Upper lobe of right lung (tissue), 1 donor: Measurements from ENCODE around the gene ARV1. TPM values are rescaled to one million over a fixed set of nuclear protein-coding genes. Genes with fewer than 3 reads are reported as not detected.
"Not testable (repeated sequence)": the region's sequence is repeated elsewhere in the genome, so short reads cannot be mapped to it uniquely, and the experiment has no call there.

Source experiments
- ATAC-seq: fragments of 200-7000 bp; cut with Tn5 transposase; one replicate; pipeline ENCODE4 v1.9.1; 2020; ENCODE audit warnings: mild to moderate bottlenecking, moderate library complexity
- DNase-seq: peaks from one replicate; pipeline ENCODE4 v3.0.0-alpha.2; 2020
- H3K27ac ChIP-seq: fragments of 200-600 bp; one replicate; pipeline ENCODE4 v1.8.0; 2022
- H3K27me3 ChIP-seq: fragments of 200-600 bp; one replicate; pipeline ENCODE4 v1.8.0; 2022; ENCODE audit warnings: mild to moderate bottlenecking
- H3K36me3 ChIP-seq: fragments of 200-600 bp; one replicate; pipeline ENCODE4 v1.8.0; 2022
- H3K4me1 ChIP-seq: fragments of 200-600 bp; one replicate; pipeline ENCODE4 v1.8.0; 2022
- H3K4me3 ChIP-seq: fragments of 200-600 bp; one replicate; pipeline ENCODE4 v1.8.0; 2022; ENCODE audit warnings: mild to moderate bottlenecking
- H3K9me3 ChIP-seq: fragments of 200-600 bp; one replicate; pipeline ENCODE4 v1.8.0; 2022
- intact Hi-C: fragments of 100-400 bp; cut with DNase I; formaldehyde crosslinking; loops from one replicate; pipeline ENCODE4 v1.11.0; 2022
- total RNA-seq: library from RNA; stranded (reverse); fragmentation: NEBNext Ultra II Directional; extraction: Animal tissue kit (Norgen Biotek cat#: 25700); gene quantifications from one replicate; pipeline ENCODE4 v1.2.1, GENCODE V29; 2021
- TF ChIP-seq, protein P1 (sequence below): fragments of 200-600 bp; IDR thresholded peaks from one replicate; pipeline ENCODE4 v1.8.0; 2022; ENCODE audit warnings: antibody characterized with exemption
- donor health status: DM: no; HTN: yes; CAD: no; lungs with severe emphysema.

The ARV1 gene
- total RNA-seq, 1 donor from 2014 or later, result 19.9 TPM

DNA sequence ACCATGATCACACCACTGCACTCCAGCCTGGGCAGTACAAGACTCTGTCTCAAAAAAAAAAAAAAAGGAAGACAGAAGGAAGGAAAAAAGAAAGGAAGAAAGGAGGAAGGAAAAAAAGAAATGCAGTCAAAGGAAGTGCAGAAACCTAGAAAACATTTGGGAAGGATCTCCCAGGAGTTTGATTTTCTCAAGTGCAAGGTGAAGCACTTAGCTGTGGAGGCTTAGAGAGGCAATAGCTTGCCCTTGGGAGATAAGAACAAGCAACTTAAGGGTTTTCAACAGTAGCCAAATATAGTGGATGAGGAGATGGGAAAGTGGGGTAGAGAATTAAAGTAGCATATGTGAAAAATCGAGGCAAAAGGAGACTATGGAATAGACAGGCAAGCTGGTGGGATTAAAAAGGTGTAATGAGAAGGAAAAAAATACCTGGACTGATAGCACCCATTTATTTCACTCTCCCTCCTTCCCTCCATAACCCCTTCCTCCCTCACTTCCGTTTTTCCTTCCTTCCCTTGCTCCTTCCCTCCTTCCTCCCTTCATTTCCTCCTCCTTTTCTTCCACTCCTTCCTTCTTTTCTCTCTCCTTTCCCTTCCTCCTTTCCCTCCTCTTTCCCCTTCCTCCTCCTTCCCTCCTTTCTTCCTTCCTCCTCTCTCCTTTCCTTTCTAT lies 68.0 kb downstream of the ARV1 start:
- H3K4me1 ChIP-seq, result peaks cover 11% of the 10 kb centered on the region
- H3K4me3 ChIP-seq, result no peak overlapping the region
- H3K9me3 ChIP-seq, result no peaks in the 10 kb centered on the region
- H3K27me3 ChIP-seq, result no peaks in the 10 kb centered on the region
- H3K36me3 ChIP-seq, result no peaks in the 10 kb centered on the region
- DNase-seq (no peak), ATAC-seq (no peak)
- intact Hi-C loops, result no loop called here
- TF ChIP-seq, protein P1, sequence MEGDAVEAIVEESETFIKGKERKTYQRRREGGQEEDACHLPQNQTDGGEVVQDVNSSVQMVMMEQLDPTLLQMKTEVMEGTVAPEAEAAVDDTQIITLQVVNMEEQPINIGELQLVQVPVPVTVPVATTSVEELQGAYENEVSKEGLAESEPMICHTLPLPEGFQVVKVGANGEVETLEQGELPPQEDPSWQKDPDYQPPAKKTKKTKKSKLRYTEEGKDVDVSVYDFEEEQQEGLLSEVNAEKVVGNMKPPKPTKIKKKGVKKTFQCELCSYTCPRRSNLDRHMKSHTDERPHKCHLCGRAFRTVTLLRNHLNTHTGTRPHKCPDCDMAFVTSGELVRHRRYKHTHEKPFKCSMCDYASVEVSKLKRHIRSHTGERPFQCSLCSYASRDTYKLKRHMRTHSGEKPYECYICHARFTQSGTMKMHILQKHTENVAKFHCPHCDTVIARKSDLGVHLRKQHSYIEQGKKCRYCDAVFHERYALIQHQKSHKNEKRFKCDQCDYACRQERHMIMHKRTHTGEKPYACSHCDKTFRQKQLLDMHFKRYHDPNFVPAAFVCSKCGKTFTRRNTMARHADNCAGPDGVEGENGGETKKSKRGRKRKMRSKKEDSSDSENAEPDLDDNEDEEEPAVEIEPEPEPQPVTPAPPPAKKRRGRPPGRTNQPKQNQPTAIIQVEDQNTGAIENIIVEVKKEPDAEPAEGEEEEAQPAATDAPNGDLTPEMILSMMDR, result no peak
- no peak overlapping the region for H3K27ac ChIP-seq

GRCh38 chr1:231047529-231047928 lies 68.6 kb downstream of the ARV1 start:
- peaks cover 11% of the 10 kb centered on the region for H3K4me1 ChIP-seq
- H3K4me3 ChIP-seq, ATAC-seq, H3K9me3 ChIP-seq, intact Hi-C loops, H3K36me3 ChIP-seq, DNase-seq, H3K27me3 ChIP-seq, H3K27ac ChIP-seq: not testable (repeated sequence)

GRCh38 chr1:231048419-231048818 lies 69.5 kb downstream of the ARV1 start:
- H3K36me3 ChIP-seq, ATAC-seq, H3K9me3 ChIP-seq, intact Hi-C loops, H3K27me3 ChIP-seq, H3K4me3 ChIP-seq, DNase-seq, H3K27ac ChIP-seq: not testable (repeated sequence)
- H3K4me1 ChIP-seq, result peaks cover 17% of the 10 kb centered on the region

DNA sequence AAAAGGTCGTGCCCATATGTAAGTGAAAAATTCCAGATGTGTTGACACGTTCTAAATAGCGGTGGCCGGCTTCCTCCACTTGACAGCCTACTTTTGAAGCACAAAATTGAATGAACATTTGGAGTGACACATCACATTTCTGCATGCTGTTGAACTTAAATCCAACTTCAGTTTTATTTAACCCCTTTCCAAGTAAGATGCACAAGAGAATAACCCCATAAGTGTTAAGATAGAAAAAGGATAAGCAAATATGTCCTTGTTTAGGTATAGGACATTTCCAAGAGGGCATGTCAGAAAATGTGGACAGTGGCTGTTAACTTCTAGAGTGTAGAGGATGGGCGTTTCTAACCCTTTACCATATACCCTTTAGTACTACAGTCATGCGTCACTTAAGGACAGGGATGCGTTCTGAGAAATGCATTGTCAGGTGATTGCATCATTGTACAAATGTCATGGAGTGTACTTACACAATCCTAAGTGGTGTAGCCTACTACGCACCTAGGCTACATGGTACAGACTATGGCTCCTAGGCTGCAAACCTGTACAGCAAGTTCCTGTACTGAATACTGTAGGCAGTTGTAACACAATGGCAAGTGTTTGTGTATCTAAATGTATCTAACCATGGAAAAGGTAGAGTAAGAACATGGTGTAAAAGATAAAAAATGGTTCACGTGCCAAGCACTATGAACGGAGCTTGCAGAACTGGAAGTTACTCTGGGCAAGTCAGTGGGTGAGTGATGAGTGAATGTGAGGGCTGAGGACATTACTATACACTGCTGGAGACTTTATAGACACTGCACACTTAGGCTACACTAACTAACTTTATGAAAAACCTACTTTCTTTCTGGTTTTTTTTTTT lies 70.5 kb downstream of the ARV1 start:
- H3K27me3 ChIP-seq, result no peaks in the 10 kb centered on the region
- no peak overlapping the region for H3K27ac ChIP-seq
- TF ChIP-seq, protein P1, result no peak
- intact Hi-C loops, result no loop called here
- DNase-seq, result no peak
- H3K9me3 ChIP-seq, result no peaks in the 10 kb centered on the region
- peaks cover 24% of the 10 kb centered on the region for H3K4me1 ChIP-seq
- H3K36me3 ChIP-seq, result no peaks in the 10 kb centered on the region
- H3K4me3 ChIP-seq, result no peak overlapping the region
- ATAC-seq, result peak; percentile 82

Other genes with a start within 250 kb of the ARV1 start
- 21.8 TPM for gene CAPN9, start 231.7 kb upstream of the ARV1 start, total RNA-seq
- gene C1orf198, start 110.6 kb upstream of the ARV1 start, total RNA-seq, result 159 TPM
- 18.6 TPM for gene TTC13, start 233 bp upstream of the ARV1 start, total RNA-seq
- 41.4 TPM for gene FAM89A, start 61.2 kb downstream of the ARV1 start, total RNA-seq
- not detected for gene TRIM67, start 183.0 kb downstream of the ARV1 start, total RNA-seq